ENCODE measurements around the gene RTEL1. TPM values are rescaled to one million over a fixed set of nuclear protein-coding genes. Genes with fewer than 3 reads are reported as not detected.

RTEL1 gene
- total and polyA plus RNA-seq, 9 of the 15 experiments (the other 6 are each of a cell fraction or from before 2014, with no cell fraction given), result 0.36 to 61.0 (median 17.9) TPM

DNA sequence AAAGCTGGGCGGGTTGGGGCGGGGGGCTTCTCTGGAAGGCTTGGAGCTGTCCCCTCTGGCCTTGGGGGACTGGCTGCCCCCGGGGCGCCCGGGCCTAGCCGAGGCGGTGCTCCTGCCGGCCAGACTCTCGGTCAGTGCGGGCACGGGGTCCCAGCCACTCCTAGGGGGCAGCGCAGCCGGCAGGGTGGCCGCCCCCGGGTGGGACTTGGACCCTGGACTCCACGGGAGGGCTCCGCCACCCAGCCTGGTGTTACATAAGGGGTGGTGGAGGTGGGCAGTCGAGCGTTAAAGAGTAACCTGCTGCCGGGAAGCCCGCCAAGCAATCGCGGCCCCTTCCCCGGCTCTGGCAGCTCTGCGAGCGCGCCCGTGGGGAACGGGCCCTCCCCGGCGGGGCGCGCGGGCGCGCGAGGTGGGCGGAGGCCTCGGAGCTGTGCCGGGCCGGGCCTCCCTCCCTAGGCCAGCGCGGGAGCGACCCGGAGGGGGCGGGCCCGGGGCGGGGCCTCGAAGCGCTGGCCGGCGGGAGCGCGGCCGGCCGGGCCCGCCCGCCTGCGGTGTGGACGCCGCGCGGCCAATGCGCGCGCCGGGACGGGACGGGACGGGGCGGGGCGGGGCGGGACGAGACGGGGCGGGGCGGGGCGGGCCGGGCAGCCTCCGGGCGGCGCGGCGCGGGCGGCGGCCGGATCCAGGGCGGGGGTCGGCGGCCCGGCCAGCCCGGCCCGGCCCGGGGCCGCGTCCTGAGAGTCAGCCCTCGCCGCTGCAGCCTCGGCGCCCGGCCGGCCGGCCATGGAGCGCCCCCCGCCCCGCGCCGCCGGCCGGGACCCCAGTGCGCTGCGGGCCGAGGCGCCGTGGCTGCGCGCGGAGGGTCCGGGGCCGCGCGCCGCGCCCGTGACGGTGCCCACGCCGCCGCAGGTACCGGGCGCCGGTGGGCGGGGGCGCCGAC, 81.3 kb downstream of the RTEL1 start, which contains the start of gene SLC2A4RG (continued):
- no peak for TF ChIP-seq HOMEZ (CRISPR knock-in tag; IDR thresholded peaks at IDR 0.05)
- no peak for TF ChIP-seq ESRRA (IDR thresholded peaks at IDR 0.05; ENCODE audit: borderline replicate concordance, low read depth)
- TF ChIP-seq, protein P1, sequence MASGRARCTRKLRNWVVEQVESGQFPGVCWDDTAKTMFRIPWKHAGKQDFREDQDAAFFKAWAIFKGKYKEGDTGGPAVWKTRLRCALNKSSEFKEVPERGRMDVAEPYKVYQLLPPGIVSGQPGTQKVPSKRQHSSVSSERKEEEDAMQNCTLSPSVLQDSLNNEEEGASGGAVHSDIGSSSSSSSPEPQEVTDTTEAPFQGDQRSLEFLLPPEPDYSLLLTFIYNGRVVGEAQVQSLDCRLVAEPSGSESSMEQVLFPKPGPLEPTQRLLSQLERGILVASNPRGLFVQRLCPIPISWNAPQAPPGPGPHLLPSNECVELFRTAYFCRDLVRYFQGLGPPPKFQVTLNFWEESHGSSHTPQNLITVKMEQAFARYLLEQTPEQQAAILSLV (tag; IDR thresholded peaks at IDR 0.05), result no peak
- TF ChIP-seq MECOM (CRISPR knock-in tag; IDR thresholded peaks at IDR 0.05), result no peak
- no peak for TF ChIP-seq MITF (IDR thresholded peaks at IDR 0.05)
- TF ChIP-seq SETDB1 (IDR thresholded peaks at IDR 0.05; ENCODE audit: low read length), result no peak
- peak; percentile 22; the same call in 1 of the 2 replicates for TF ChIP-seq PHF8 (IDR thresholded peaks at IDR 0.05; ENCODE audit: borderline replicate concordance, low read length)
- TF ChIP-seq ZFP91 (CRISPR knock-in tag; IDR thresholded peaks at IDR 0.05), result no peak
- TF ChIP-seq, protein P2, sequence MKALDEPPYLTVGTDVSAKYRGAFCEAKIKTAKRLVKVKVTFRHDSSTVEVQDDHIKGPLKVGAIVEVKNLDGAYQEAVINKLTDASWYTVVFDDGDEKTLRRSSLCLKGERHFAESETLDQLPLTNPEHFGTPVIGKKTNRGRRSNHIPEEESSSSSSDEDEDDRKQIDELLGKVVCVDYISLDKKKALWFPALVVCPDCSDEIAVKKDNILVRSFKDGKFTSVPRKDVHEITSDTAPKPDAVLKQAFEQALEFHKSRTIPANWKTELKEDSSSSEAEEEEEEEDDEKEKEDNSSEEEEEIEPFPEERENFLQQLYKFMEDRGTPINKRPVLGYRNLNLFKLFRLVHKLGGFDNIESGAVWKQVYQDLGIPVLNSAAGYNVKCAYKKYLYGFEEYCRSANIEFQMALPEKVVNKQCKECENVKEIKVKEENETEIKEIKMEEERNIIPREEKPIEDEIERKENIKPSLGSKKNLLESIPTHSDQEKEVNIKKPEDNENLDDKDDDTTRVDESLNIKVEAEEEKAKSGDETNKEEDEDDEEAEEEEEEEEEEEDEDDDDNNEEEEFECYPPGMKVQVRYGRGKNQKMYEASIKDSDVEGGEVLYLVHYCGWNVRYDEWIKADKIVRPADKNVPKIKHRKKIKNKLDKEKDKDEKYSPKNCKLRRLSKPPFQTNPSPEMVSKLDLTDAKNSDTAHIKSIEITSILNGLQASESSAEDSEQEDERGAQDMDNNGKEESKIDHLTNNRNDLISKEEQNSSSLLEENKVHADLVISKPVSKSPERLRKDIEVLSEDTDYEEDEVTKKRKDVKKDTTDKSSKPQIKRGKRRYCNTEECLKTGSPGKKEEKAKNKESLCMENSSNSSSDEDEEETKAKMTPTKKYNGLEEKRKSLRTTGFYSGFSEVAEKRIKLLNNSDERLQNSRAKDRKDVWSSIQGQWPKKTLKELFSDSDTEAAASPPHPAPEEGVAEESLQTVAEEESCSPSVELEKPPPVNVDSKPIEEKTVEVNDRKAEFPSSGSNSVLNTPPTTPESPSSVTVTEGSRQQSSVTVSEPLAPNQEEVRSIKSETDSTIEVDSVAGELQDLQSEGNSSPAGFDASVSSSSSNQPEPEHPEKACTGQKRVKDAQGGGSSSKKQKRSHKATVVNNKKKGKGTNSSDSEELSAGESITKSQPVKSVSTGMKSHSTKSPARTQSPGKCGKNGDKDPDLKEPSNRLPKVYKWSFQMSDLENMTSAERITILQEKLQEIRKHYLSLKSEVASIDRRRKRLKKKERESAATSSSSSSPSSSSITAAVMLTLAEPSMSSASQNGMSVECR (CRISPR knock-in tag; IDR thresholded peaks at IDR 0.05), result no peak
- TF ChIP-seq YBX1 (IDR thresholded peaks at IDR 0.05), result no peak
- TF ChIP-seq RHOXF2B (CRISPR knock-in tag; conservative IDR thresholded peaks at IDR 0.05), result no peak
- no peak for TF ChIP-seq NR0B1 (IDR thresholded peaks at IDR 0.05; ENCODE audit: partially characterized antibody)
- peak; percentile 26 to 76; a peak in 2 of 4 replicates for TF ChIP-seq MAZ (CRISPR knock-in tag; conservative IDR thresholded peaks at IDR 0.05 in 1 of 2, IDR thresholded peaks at IDR 0.05 in 1 of 2)
- TF ChIP-seq ZNF766 (CRISPR knock-in tag; conservative IDR thresholded peaks at IDR 0.05), result no peak
